ENCODE results near the gene ZNF77.

DNA sequence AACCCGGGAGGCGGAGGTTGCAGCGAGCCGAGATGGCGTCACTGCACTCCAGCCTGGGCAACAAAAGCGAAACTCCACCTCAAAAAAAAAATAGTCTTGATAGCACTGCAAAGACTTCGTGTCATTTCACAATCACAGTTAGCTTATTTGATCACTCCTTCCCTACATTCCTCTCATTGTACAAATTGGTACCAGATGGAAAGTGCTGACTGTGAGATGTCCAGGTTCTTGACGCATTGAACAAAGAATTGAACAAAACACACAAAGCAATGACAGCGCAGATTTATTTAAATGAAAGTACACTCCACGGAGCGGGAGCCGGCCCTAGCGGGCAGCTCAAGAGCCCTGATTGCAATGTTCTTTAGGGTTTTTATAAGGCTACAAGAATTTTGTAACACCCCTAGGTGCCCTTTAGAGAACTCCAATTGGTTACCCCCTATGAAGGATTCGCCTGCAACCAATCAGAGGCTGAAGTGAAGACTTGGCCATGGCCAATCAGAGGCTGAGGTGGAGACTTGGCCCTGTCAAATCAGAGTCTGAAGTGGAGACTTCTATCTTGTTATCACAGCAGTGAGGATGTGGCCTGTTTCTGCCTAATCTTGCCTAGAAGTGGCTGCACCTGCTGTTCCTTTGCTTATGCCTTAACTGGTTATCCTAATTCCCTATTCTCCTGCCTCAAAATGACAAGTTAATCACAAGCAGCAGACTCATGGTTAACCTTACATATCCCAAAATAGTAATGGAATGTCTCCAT lies 60.9 kb downstream of the ZNF77 start:
- TF ChIP-seq EZH2 (optimal IDR thresholded peaks at IDR 0.05; ENCODE audit: low read depth, low read length), result no peak
- TF ChIP-seq, protein P1, sequence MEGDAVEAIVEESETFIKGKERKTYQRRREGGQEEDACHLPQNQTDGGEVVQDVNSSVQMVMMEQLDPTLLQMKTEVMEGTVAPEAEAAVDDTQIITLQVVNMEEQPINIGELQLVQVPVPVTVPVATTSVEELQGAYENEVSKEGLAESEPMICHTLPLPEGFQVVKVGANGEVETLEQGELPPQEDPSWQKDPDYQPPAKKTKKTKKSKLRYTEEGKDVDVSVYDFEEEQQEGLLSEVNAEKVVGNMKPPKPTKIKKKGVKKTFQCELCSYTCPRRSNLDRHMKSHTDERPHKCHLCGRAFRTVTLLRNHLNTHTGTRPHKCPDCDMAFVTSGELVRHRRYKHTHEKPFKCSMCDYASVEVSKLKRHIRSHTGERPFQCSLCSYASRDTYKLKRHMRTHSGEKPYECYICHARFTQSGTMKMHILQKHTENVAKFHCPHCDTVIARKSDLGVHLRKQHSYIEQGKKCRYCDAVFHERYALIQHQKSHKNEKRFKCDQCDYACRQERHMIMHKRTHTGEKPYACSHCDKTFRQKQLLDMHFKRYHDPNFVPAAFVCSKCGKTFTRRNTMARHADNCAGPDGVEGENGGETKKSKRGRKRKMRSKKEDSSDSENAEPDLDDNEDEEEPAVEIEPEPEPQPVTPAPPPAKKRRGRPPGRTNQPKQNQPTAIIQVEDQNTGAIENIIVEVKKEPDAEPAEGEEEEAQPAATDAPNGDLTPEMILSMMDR (IDR thresholded peaks at IDR 0.05; ENCODE audit: low read length), result no peak
